ENCODE measurements around the gene BCAT1. TPM values are rescaled to one million over a fixed set of nuclear protein-coding genes. Genes with fewer than 3 reads are reported as not detected.
"Not testable (repeated sequence)": the region's sequence is repeated elsewhere in the genome, so short reads cannot be mapped to it uniquely, and the experiment has no call there.

Gene BCAT1
- total RNA-seq, 2 donors from 2014 or later: 53.4 to 71.1 TPM

GRCh38 chr12:24977060-24977459 is 28.2 kb upstream of the BCAT1 start:
- Mint-ChIP-seq H3K9me3 (no peaks in the 10 kb centered on the region), H3K27me3 (ENCODE audit: low read depth) (no peaks in the 10 kb centered on the region), H3K4me3 (no peak overlapping the region), H3K27ac (no peak overlapping the region), H3K4me1 (ENCODE audit: low read depth) (no peaks in the 10 kb centered on the region), H3K36me3 (ENCODE audit: insufficient read depth in 2 of 2) (no peaks in the 10 kb centered on the region)
- no peak for ATAC-seq (replicated peaks in 1 of 2)
- no peak for DNase-seq

- Mint-ChIP-seq H3K27ac (no peak overlapping the region), H3K27me3 (ENCODE audit: low read depth) (no peaks in the 10 kb centered on the region), H3K4me3 (no peak overlapping the region), H3K9me3 (peaks cover 0 to under 1% of the 10 kb centered on the region in 2 donors), H3K36me3 (ENCODE audit: insufficient read depth in 2 of 2) (no peaks in the 10 kb centered on the region), H3K4me1 (ENCODE audit: low read depth) (no peaks in the 10 kb centered on the region)
- DNase-seq (no peak), ATAC-seq (replicated peaks in 1 of 2) (no peak)
Observed at GRCh38 chr12:24975425-24975824, 26.5 kb upstream of the BCAT1 start.

- Mint-ChIP-seq H3K36me3 (ENCODE audit: insufficient read depth in 2 of 2) (no peaks in the 10 kb centered on the region), H3K27me3 (ENCODE audit: low read depth) (no peaks in the 10 kb centered on the region)
Observed at GRCh38 chr12:24974216-24974615, 25.3 kb upstream of the BCAT1 start.

DNA sequence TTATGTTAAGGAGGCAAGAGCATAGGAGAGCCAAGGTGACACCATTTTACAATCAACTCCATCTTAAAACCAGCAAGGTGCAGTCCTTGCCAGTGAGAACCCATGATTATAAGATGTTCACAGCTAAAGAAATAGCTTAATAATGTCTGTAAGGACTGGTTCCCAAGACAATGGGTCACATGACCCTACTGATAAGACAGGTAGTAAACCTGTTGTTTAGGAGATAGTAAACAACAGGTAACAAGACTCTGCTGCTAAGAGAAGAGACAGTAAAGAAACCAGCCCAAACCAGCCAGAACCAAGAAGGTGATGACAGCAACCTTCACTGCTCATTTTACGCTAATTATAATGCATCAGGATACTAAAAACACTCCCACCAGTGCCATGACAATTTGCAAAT is 23.2 kb upstream of the BCAT1 start:
- no peak for DNase-seq
- no peak overlapping the region for H3K27ac Mint-ChIP-seq
- H3K36me3 Mint-ChIP-seq (ENCODE audit: insufficient read depth in 2 of 2): no peaks in the 10 kb centered on the region
- ATAC-seq (replicated peaks in 1 of 2): no peak
- no peaks in the 10 kb centered on the region for H3K4me1 Mint-ChIP-seq (ENCODE audit: low read depth)
- peaks cover 0 to 2% of the 10 kb centered on the region in 2 donors for H3K9me3 Mint-ChIP-seq
- no peaks in the 10 kb centered on the region for H3K27me3 Mint-ChIP-seq (ENCODE audit: low read depth)
- no peak overlapping the region for H3K4me3 Mint-ChIP-seq

More at GRCh38 chr12:24974216-24974615, 25.3 kb upstream of the BCAT1 start:
- Mint-ChIP-seq H3K4me1 (ENCODE audit: low read depth) (no peaks in the 10 kb centered on the region), H3K27ac (no peak overlapping the region), H3K9me3 (peaks cover 0 to 2% of the 10 kb centered on the region in 2 donors), H3K4me3 (no peak overlapping the region)
- ATAC-seq (replicated peaks in 1 of 2): no peak
- DNase-seq: no peak

- no peaks in the 10 kb centered on the region for H3K27me3 Mint-ChIP-seq (ENCODE audit: low read depth)
- H3K27ac Mint-ChIP-seq: no peak overlapping the region
- no peak for ATAC-seq (replicated peaks in 1 of 2)
- DNase-seq: no peak
- H3K36me3 Mint-ChIP-seq (ENCODE audit: insufficient read depth in 2 of 2): peaks cover 0 to 2% of the 10 kb centered on the region in 2 donors
- no peak overlapping the region for H3K4me3 Mint-ChIP-seq
- H3K9me3 Mint-ChIP-seq: peaks cover 0 to 2% of the 10 kb centered on the region in 2 donors
- H3K4me1 Mint-ChIP-seq (ENCODE audit: low read depth): no peaks in the 10 kb centered on the region
Observed at GRCh38 chr12:24970177-24970576, 21.3 kb upstream of the BCAT1 start.

GRCh38 chr12:24966951-24967564 is 18.2 kb upstream of the BCAT1 start:
- no peaks in the 10 kb centered on the region for H3K4me1 Mint-ChIP-seq (ENCODE audit: low read depth)
- peaks cover 4 to 11% of the 10 kb centered on the region in 2 donors for H3K9me3 Mint-ChIP-seq
- H3K36me3 Mint-ChIP-seq (ENCODE audit: insufficient read depth in 2 of 2): peaks cover 0 to 10% of the 10 kb centered on the region in 2 donors
- H3K27me3 Mint-ChIP-seq (ENCODE audit: low read depth): peaks cover 7% of the 10 kb centered on the region
- DNase-seq (no peak), ATAC-seq (replicated peaks in 1 of 2) (no peak)
- H3K4me3 Mint-ChIP-seq: no peak overlapping the region
- no peak overlapping the region for H3K27ac Mint-ChIP-seq

DNA sequence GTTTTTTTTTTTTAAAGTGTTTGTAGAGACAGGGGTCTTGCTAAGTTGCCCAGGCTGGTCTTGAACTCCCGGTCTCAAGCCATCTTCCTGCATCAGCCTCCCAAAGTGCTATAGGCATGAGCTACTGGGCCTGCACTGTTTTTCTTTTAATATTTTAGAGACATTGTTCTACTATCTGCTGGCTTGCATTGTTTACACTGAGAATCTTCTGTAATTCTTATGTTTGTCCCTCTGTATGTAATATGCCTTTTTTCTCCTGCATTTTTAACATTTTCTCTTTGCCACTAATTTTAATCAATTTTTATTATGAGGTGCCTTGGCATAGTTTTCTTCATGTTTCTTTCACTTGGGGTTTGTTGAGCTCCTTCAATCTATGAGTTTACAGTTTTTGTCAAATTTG is 15.4 kb upstream of the BCAT1 start:
- H3K36me3 Mint-ChIP-seq (ENCODE audit: insufficient read depth in 2 of 2): peaks cover 0 to 12% of the 10 kb centered on the region in 2 donors
- no peak overlapping the region for H3K27ac Mint-ChIP-seq
- H3K27me3 Mint-ChIP-seq (ENCODE audit: low read depth): peaks cover 7% of the 10 kb centered on the region

DNA sequence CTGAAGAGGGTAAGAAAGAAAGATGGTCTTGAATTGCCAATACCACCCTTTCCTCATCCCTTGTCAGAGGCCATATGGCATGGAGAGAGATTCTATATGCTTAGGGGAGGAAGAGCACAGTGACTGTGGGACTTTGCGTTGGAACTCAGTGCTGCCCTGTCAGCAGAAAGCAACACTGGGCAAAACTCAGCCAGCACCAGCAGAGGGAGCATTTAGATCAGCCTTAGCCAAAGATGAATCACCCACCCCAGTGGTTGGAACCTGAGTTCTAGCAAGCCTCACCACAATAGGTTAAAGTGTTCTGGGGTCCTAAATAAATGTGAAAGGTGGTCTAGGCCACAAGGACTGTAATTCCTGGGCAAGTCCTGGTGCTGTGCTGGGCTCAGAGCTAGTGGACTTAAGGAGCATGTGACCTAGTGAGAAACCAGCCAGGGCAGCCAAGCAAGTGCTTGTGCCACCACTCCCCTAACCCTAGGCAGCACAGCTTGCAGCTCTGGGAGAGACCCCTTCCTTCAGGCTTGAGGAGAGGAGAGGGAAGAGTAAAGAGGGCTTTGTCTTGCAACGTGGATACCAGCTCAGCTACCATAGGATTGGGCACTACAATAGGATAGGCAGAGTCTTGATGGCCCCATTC is 11.4 kb upstream of the BCAT1 start:
- H3K27ac Mint-ChIP-seq: no peak overlapping the region
- ATAC-seq (replicated peaks in 1 of 2) (peak; percentile 82 to 89), DNase-seq (peak; percentile 65 to 66)
- peaks cover 16% of the 10 kb centered on the region for H3K27me3 Mint-ChIP-seq (ENCODE audit: low read depth)
- peaks cover 40% of the 10 kb centered on the region for H3K4me1 Mint-ChIP-seq (ENCODE audit: low read depth)
- H3K4me3 Mint-ChIP-seq: peak overlapping the region; percentile 14 to 51
- H3K9me3 Mint-ChIP-seq: peaks cover 4 to 9% of the 10 kb centered on the region in 2 donors
- H3K36me3 Mint-ChIP-seq (ENCODE audit: insufficient read depth in 2 of 2): peaks cover 0 to 11% of the 10 kb centered on the region in 2 donors

More for the DNA sequence above, 15.4 kb upstream of the BCAT1 start:
- peaks cover 14% of the 10 kb centered on the region for H3K4me1 Mint-ChIP-seq (ENCODE audit: low read depth)
- peaks cover 4 to 9% of the 10 kb centered on the region in 2 donors for H3K9me3 Mint-ChIP-seq
- ATAC-seq (replicated peaks in 1 of 2) (no peak), DNase-seq (no peak)
- H3K4me3 Mint-ChIP-seq: no peak overlapping the region

DNA sequence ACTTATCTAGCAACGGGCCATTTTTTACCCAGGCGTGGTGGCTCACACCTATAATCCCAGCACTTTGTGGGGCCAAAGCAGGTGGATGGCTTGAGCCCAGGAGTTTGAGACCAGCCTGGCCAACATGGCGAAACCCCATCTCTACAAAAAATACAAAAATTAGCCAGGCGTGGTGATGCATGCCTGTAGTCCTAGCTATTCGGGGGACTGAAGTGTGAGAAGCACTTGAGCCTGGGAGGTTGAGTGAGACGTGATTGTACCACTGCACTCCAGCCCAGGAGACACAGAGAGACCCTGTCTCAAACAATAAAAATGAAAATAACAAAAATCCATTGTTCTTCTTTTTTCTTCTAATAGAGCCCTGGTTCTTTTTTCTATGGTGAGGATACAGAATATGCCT is 7.5 kb upstream of the BCAT1 start:
- H3K9me3 Mint-ChIP-seq; ATAC-seq (replicated peaks in 1 of 2); H3K4me3 Mint-ChIP-seq; DNase-seq; H3K27ac Mint-ChIP-seq; H3K36me3 Mint-ChIP-seq (ENCODE audit: insufficient read depth in 2 of 2): not testable (repeated sequence)
- Mint-ChIP-seq H3K4me1 (ENCODE audit: low read depth) (peaks cover 56% of the 10 kb centered on the region), H3K27me3 (ENCODE audit: low read depth) (peaks cover 32% of the 10 kb centered on the region)

DNA sequence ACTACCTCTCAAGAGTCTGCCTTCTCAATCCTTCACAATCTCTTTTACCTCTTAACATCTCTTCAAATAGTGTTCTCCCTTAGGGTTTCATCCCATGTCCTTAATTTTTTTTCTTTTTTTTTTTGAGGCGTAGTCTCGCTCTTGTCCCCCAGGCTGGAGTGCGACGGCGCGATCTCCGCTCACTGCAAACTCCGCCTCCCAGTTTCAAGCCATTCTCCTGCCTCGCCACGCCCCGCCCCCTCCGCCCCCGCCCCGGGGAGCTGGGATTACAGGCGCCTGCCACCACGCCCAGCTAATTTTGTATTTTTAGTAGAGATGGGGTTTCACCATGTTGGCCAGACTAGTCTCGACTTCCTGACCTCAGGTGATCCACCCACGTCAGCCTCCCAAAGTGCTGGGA is 7.0 kb upstream of the BCAT1 start:
- H3K4me3 Mint-ChIP-seq: peak overlapping the region in 1 of 2 donors; percentile 34
- peaks cover 56% of the 10 kb centered on the region for H3K4me1 Mint-ChIP-seq (ENCODE audit: low read depth)
- DNase-seq (no peak), ATAC-seq (replicated peaks in 1 of 2) (no peak)
- H3K27ac Mint-ChIP-seq: no peak overlapping the region
- H3K9me3 Mint-ChIP-seq: no peaks in the 10 kb centered on the region
- peaks cover 33% of the 10 kb centered on the region for H3K27me3 Mint-ChIP-seq (ENCODE audit: low read depth)
- H3K36me3 Mint-ChIP-seq (ENCODE audit: insufficient read depth in 2 of 2): peaks cover 0 to 5% of the 10 kb centered on the region in 2 donors

DNA sequence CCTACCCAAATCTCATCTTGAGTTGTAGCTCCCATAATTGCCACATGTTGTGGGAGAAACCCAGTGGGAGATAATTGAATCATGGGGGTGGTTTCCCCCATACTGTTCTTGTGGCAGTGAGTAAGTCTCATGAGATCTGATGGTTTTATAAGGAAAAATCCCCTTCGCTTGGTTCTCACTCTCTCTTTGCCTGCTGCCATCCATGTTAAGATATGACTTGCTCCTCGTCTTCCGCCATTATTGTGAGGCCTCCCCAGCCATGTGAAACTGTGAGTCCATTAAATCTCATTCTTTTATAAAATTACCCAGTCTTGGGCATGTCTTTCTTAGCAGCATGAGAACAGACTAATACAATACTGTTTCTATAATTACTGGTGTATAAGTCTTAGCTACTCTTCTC is 6.5 kb upstream of the BCAT1 start:
- peak overlapping the region in 1 of 2 donors; percentile 34 for H3K4me3 Mint-ChIP-seq
- H3K36me3 Mint-ChIP-seq (ENCODE audit: insufficient read depth in 2 of 2): peaks cover 0 to 5% of the 10 kb centered on the region in 2 donors
- ATAC-seq (replicated peaks in 1 of 2) (peak; percentile 76), DNase-seq (peak; percentile 37 to 50)
- H3K4me1 Mint-ChIP-seq (ENCODE audit: low read depth): peaks cover 57% of the 10 kb centered on the region
- H3K9me3 Mint-ChIP-seq: no peaks in the 10 kb centered on the region
- H3K27ac Mint-ChIP-seq: peak overlapping the region; percentile 51
- peaks cover 38% of the 10 kb centered on the region for H3K27me3 Mint-ChIP-seq (ENCODE audit: low read depth)

DNA sequence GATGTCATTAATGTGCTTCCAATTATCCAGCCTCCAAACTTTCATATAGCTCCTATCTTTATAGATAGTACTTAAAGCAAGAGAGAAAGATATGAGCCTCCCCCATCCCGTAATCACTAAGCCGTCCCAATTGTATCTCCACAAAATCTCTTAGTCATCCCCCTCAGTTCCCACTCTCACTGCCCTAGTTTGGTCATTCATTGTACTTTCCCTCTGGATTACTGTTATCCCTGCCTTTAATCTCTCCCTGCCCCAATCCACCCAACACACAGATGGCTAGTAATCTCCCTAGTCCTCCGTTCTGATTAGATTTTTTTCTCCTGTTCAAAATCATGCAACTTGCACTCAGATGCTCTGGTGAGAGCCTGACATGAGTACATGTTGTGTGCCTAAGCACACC is 5.4 kb upstream of the BCAT1 start:
- Mint-ChIP-seq H3K27ac (no peak overlapping the region), H3K27me3 (ENCODE audit: low read depth) (peaks cover 49% of the 10 kb centered on the region), H3K36me3 (ENCODE audit: insufficient read depth in 2 of 2) (peaks cover 0 to 4% of the 10 kb centered on the region in 2 donors), H3K4me3 (no peak overlapping the region), H3K4me1 (ENCODE audit: low read depth) (peaks cover 58% of the 10 kb centered on the region), H3K9me3 (no peaks in the 10 kb centered on the region)
- ATAC-seq (replicated peaks in 1 of 2) (no peak), DNase-seq (no peak)

DNA sequence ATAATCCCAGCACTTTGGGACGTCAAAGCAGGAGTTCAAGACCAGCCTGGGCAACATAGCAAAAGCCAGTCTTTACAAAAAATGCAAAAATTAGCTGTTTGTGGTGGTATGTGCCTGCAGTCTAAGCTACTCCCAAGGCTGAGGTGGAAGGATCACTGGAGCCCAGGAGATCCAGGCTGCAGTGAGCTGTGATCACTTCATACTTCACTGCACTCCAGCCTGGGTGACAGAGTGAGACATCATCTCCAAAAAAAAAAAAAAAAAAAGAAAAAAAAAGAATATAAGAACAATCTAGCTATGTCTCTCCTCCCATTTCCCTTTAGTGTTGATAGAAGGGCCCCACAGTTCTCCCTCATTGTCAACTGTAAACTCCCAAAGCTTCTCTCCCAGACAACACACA is 3.5 kb upstream of the BCAT1 start:
- peaks cover 1 to 4% of the 10 kb centered on the region in 2 donors for H3K36me3 Mint-ChIP-seq (ENCODE audit: insufficient read depth in 2 of 2)
- H3K4me1 Mint-ChIP-seq (ENCODE audit: low read depth): peaks cover 68% of the 10 kb centered on the region
- H3K4me3 Mint-ChIP-seq: no peak overlapping the region
- no peak for ATAC-seq (replicated peaks in 1 of 2)
- no peak for DNase-seq
- H3K27ac Mint-ChIP-seq: no peak overlapping the region
- H3K27me3 Mint-ChIP-seq (ENCODE audit: low read depth): peaks cover 44% of the 10 kb centered on the region
- H3K9me3 Mint-ChIP-seq: no peaks in the 10 kb centered on the region

Measured in activated T-cell treated with anti-CD3 and anti-CD28 coated beads, Interleukin-2, amount 50 U/mL, for 72 hours (primary cell).